GM19099 (cell line): ENCODE data around the gene RGS14.

ENCODE experiments used
- POLR2A ChIP-seq: IDR thresholded peaks from 3 replicates; pipeline ENCODE4 v1.6.1; 2011; ENCODE audit warnings: low read depth; ENCODE audit not compliant: insufficient read length; ENCODE audit errors: extremely low read depth

RGS14 gene

DNA sequence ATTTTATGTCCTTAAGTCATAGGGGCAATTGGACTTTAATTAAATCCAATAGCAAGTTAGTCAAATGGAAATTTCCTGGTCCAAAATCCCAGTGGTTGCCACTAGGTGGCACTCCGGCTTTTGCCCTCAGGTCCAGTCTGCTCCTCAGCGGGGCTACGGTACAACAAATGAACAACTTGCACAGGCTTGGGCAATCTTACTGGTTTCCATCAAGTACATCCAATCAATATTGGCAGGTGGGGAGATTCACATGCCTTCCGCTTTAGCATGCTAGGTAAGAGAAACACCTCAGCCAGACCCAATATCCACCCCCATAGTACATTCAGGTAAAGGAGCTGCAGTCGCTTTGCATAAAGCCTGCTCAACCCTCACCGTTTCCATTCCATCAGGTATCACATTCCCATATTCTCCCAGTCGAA is 39.8 kb upstream of the RGS14 start:
- no peak for TF ChIP-seq POLR2A

DNA sequence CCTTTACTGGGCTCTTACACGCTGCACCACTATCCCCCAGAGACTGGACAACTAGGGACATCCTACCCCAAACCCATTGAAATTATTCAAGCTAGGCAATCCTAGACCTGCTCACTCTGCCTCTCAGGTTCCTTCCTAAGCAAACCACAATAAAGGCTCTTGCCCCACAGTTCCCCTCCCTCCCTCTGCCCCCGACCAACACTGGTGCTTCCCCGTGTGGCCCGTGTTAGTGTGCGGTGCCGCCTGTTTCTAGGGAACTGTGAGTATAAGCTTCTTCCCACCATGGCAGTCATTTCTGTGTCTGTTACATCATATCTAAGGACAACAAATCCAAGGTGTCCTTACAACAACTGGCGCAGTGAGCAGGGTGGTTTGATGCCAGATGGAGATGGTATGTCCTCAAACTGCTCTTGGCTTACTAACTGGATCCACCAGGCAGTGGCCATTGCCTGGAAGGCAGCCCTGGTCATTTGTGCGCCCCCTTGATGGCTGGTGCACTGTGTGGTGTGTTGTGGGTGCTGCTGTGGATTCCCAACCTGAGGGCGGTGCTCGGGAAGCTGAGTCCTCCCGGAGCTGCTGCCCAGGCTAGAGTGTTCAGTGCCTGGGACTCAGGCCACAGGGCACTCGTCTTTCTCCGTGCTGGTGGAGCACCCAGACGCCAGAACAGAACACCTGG is 37.7 kb upstream of the RGS14 start:
- TF ChIP-seq POLR2A, result no peak

DNA sequence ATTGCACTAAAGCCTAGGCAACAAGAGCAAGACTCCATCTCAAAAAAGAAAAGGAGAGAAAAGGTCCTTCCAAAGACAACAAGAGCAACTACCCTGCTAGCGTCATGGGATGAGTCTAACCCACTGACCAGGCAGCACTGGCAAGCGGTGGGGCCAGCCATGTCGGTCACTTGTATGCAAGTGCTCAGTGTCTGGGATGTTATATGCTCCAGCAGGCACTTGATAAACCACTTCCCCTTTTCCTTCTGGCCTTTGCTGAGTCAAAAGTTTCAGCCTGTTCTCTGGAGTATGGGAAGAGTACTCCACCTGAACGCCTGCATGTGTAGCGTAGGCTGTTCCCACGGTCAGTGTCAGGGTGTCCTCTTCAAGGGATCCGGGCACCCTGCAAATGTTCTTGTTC is 36.8 kb upstream of the RGS14 start:
- no peak for TF ChIP-seq POLR2A

DNA sequence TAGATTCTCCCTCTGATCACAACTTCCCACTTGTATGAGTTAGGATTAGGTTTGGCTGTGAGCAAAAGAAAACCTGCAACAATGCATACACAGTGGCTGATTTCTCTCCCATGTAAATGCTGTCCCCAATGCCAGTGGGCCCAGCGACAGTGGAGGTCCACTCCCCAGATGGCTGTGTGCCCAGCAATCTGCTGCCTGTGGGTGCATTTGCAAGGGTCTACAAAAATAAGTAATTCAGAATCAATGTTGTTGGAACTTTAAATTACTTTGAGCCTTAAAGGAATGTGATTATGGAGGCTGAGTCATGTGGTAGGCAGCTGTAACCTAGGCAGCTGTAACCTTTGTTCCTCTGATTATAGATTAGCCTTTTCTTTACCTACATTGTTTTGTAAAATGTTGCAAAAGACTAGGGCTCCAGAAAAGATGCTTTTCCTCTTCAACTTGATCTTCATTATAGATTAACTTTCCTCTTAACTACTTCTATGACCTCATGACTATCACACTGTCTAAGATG is 31.8 kb upstream of the RGS14 start:
- no peak for TF ChIP-seq POLR2A

DNA sequence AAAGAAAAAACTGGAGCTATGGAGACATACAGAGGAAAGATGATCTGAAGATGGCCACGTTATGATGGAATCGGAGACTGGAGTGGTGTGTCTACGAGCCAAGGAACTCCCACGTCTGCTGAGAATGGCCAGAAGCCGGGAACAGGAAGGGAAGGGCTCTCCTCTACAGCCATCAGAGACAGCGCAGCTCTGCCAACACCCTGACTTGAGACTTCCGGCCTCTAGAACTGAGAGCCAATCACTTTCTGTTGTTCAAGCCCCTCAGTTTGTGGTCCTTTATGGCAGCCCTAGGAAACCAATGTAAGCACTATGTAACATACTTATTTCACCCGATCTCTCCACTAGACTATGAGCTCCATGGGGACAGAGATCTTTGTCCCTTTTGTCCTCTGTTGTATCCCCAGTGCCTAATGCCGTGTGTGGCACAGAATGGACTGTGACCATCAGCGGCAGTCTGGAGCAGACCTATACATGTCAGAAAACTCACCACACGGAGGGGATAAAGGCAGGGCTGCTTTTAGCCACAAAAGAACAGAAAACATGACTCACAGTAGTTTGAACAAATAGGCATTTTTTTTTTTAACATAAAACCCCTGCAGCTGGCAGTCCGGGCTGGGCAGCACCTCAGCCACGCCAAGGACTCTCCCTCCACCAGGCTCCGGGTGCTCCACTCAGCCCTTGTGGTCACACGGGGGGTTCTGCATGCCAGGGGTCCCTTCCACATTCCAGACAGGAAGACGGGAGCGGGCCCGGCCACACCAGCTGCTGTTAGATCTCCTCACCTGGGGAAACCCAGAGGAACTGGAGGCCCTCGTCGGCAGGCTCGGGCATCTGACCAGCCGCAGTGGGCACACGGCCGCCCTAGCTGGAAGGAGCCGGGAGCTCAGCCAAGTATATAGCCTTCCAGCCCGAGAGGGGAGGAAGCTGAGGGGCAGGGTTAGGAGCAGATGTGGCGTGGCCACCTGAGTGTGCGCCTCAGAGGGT is 29.9 kb upstream of the RGS14 start:
- TF ChIP-seq POLR2A, result no peak

DNA sequence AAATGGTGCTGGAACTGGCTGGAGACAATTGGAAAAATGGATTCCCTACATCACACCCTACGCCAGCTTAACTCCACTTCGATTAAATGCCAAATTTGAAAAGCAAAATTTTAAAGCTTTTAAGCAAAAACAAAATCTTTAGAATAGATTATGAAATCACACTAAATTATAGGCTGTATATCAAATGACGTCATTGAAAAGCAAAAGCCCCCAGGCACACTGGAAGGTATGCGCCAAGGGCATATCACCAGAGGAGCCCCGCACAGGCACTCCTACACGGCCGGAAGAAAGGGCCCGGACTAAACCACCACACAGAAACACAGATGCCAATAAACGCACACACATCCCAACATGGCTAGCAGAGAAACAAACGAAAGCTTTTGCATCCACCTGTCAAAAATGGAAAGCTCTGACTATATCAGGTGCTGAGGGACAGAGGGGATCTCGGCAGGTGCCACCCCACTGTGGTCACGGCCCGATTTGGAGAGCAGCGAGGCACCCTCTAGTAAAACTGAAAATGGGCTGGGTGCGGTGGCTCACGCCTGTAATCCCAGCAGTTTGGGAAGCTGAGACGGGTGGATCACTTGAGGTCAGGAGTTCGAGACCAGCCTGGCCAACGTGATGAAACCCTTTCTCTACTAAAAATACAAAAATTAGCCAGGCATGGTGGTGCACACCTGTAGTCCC is 29.0 kb upstream of the RGS14 start:
- TF ChIP-seq POLR2A, result no peak

DNA sequence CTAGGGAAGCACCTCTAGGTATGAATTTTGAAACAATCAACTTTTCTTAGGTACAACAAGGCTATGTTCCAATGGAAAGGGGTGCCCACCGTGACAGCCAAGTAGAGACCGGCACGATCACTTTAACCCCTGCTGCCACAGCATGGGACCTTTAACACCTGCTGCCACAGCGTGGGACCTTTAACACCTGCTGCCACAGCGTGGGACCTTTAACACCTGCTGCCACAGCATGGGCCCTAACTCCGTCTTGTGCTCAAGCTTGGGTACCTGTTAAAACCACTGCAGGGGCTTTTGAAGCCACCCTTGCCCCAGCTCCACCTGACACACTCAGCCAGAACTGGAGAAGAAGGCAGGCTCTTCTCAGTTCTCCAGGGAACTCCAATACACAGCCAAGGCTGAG is 27.8 kb upstream of the RGS14 start:
- TF ChIP-seq POLR2A, result no peak

DNA sequence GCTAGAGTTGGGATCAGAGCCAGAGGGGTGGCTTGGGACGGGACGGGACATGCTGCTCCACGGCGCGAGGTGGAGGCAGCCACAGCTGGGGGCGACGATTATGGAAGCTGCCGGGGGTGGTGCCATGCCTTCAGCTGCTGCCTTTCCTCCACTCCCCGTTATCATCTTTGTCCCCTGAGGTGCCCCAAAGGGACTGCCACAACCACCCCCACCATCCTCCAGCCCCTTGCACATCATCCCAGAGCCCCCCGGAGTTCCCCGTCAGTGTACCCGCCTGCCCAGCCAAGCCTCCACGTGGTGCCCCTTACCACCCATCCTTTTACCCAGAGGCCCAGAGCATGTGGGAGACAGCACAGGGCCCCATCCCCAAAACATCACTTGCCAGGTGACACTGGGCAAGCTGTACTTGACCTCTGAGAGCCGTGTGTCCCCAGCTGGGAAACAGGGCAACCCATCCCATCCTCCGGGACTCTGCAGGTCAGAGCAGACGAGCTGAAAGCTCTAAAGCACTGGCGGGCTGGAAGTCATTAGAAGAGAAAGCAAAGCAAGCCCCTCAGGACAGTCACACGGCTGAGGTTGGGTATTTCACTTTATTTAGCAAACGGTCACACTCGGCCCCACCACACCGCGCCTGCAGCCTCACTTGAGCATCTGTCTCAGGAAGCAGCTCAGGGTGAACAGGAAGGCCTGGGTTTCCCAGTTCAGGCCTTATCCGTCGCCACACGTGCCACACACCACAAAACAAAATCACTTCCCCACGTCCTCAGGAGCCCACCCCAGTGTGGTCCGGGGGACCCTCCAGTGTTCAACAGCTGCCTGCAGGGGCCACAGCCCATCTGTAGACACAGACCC is 26.5 kb upstream of the RGS14 start:
- no peak for TF ChIP-seq POLR2A

DNA sequence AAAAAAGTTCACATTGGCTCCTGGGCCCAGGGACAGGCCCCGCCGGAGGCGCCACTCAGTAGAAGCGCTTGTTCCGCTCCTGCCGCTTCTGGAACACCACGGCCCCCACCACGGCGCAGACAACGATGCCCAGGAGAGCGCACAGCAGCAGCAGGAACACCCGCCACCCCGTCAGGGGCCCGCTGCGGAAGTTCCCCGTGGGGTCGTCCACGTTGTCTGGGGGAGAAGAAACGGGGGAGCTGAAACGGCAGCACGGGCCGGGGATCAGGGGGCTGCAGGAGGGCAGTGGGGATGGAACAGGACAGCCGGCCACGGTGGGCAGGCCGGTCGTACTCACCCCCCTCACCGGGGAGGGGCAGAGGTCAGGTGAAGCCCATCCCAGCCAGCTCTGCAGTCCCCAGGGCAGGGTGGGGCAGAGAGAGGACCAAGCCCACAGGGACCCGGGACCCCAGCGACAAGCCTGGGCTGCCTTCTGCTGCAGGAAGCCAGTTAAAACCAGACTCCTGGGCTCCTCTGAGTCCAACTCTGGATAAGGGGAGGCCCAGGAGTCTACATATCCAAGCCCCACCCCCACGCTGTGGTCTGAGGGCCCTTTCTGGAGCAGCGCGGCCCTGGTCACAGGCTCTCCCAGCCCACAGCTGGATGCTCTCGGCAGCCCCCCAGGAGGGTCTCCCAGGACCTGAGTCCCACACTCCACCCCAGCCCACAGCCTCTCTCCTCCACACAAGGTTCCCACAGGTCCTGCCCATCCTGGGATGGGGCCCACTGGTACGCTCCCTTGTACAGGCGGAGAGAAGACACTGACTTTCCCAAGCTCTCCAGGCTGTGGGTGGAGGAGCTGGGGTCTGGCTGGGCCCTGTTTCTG is 25.5 kb upstream of the RGS14 start:
- TF ChIP-seq POLR2A, result no peak

DNA sequence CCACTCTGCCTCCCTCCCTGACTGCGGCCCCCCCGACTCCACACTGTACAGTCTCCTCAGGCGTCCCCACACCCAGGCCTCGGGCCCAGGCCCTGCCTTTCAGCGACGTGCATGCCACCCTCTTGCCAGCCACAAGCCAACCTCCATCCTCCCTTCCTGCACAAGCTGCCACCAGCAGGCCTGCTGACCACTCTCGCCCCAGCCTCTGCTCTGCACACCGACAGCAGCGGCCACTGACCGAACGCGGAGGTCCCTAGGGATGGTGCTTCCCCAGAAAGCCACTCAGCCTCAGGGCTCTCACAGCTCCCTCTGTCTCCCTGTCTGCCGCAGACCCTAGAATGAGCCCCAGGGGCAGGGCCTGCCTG is 24.8 kb upstream of the RGS14 start:
- no peak for TF ChIP-seq POLR2A

DNA sequence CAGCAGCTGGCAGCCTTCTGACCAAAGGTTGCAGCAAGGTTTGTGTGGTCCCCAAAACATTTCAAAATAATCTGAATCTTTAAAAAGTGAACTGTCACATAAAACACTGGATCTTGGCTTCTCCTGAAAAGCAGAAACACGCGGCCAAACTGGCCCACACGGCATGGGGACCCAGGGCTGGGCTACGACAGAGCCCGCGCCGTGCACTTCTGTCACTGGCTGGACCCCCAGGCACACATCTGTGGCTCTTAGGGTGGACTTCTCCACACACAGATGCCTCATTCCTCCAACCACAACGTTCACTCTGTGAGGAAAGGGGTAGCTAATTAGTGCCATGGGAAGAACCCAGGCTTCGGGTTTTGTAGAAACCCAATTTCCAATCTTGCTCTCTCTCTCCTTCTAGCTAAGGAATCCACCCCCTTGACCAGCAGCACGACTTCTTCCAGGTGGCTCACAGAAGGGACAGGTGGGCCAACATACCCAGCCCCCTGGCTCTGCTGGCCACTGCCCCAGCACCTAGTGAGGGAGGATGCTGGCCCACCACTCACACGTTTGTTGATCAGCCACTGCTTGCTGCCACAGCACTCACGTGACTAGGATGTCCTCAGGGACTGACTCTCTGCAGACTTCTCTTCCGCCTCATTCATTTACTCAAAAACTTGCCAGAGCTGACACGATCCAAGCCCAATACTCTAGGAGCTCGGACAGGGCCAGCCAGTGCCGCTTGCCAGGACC is 24.1 kb upstream of the RGS14 start:
- TF ChIP-seq POLR2A, result no peak

DNA sequence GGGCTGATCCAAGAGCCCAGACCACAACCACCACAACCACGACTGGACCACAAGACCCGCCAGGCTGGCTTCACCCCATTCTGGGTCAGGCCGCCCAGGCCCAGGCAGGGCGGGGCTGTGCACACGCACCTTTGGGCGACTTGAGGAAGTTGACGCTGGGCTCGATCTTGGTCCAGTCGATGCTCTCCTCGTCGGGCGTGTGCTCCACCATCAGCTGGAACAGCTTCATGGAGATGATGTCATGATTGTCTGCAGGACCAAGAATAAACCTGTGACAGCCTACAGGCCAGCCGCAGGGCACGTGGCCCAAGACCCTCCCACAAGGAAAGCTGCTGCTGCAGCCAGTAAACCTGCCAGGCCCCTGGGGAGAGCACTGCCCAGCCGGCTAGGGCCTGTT is 23.6 kb upstream of the RGS14 start:
- no peak for TF ChIP-seq POLR2A
